ENCODE results near the gene RAP1GAP2.

GRCh38 chr17:2878751-2879254 lies 82.6 kb downstream of the RAP1GAP2 start:
- TF ChIP-seq, protein P1, sequence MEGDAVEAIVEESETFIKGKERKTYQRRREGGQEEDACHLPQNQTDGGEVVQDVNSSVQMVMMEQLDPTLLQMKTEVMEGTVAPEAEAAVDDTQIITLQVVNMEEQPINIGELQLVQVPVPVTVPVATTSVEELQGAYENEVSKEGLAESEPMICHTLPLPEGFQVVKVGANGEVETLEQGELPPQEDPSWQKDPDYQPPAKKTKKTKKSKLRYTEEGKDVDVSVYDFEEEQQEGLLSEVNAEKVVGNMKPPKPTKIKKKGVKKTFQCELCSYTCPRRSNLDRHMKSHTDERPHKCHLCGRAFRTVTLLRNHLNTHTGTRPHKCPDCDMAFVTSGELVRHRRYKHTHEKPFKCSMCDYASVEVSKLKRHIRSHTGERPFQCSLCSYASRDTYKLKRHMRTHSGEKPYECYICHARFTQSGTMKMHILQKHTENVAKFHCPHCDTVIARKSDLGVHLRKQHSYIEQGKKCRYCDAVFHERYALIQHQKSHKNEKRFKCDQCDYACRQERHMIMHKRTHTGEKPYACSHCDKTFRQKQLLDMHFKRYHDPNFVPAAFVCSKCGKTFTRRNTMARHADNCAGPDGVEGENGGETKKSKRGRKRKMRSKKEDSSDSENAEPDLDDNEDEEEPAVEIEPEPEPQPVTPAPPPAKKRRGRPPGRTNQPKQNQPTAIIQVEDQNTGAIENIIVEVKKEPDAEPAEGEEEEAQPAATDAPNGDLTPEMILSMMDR (IDR thresholded peaks at IDR 0.05; ENCODE audit: borderline replicate concordance, extremely low read depth, low read length, poor library complexity, severe bottlenecking), result no peak
- no peak for TF ChIP-seq EZH2 (IDR thresholded peaks at IDR 0.05; ENCODE audit: borderline replicate concordance, low read depth, low read length, severe bottlenecking)

Data from DND-41 (cell line).